ENCODE data around the gene KLK10. TPM values are rescaled to one million over a fixed set of nuclear protein-coding genes. Genes with fewer than 3 reads are reported as not detected.

The KLK10 gene
- total RNA-seq, 4 donors from 2014 or later = 1.6 TPM; not detected in 3

DNA sequence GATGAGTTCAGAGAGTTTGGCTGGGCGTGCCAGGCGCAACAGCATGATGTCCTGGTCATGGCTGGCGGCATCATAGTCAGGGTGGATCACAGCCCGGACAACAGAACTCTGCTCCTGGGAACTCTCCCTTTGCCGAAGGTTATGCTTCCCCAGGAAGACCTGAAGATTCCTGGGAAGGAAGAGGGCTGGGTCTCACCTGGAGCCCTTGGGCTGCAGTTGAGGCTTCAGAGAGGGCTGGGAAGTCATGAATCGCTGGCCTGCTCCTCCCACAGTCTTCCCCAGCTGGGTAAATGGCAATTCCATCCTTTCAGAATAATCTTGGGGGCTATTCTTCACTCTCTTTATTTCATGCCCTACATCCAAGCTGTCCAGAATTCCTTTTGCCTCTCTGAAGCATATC lies 56.1 kb downstream of the KLK10 start:
- DNase-seq (no peak), ATAC-seq (no peak)
- H3K9me3 ChIP-seq = no peaks in the 10 kb centered on the region
- H3K36me3 ChIP-seq = no peaks in the 10 kb centered on the region
- H3K27me3 ChIP-seq = peaks cover 0 to 1% (median 0%) of the 10 kb centered on the region in 3 donors
- TF ChIP-seq POLR2A (IDR thresholded peaks at IDR 0.05) = no peak
- TF ChIP-seq, protein P1, sequence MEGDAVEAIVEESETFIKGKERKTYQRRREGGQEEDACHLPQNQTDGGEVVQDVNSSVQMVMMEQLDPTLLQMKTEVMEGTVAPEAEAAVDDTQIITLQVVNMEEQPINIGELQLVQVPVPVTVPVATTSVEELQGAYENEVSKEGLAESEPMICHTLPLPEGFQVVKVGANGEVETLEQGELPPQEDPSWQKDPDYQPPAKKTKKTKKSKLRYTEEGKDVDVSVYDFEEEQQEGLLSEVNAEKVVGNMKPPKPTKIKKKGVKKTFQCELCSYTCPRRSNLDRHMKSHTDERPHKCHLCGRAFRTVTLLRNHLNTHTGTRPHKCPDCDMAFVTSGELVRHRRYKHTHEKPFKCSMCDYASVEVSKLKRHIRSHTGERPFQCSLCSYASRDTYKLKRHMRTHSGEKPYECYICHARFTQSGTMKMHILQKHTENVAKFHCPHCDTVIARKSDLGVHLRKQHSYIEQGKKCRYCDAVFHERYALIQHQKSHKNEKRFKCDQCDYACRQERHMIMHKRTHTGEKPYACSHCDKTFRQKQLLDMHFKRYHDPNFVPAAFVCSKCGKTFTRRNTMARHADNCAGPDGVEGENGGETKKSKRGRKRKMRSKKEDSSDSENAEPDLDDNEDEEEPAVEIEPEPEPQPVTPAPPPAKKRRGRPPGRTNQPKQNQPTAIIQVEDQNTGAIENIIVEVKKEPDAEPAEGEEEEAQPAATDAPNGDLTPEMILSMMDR (IDR thresholded peaks at IDR 0.05 in 4 of 5, conservative IDR thresholded peaks at IDR 0.05 in 1 of 5) = no peak
- no peak overlapping the region for H3K27ac ChIP-seq
- in situ Hi-C loops (cut with MboI; ENCODE audit: low sequenced_read_pairs in 4 of 4) (no loop called here), intact Hi-C loops (cut with DNase I; ENCODE audit: low total_unique reads) (no loop called here)
- no peak overlapping the region for H3K4me3 ChIP-seq
- no peaks in the 10 kb centered on the region for H3K4me1 ChIP-seq

Other genes with a start within 250 kb of the KLK10 start
- not detected for gene GPR32, start 249.2 kb downstream of the KLK10 start, total RNA-seq
- not detected for gene ACP4, start 229.3 kb downstream of the KLK10 start, total RNA-seq
- gene KLK1, start 195.9 kb downstream of the KLK10 start, total RNA-seq = under 1 TPM in 1 of 4 donors, not detected in 3; 0.41 TPM
- gene KLK15, start 186.1 kb downstream of the KLK10 start, total RNA-seq = not detected
- gene KLK3, start 164.8 kb downstream of the KLK10 start, total RNA-seq = not detected
- not detected for gene KLK2, start 146.3 kb downstream of the KLK10 start, total RNA-seq
- gene KLK4, start 108.3 kb downstream of the KLK10 start, total RNA-seq = not detected
- not detected for gene KLK5, start 66.7 kb downstream of the KLK10 start, total RNA-seq
- not detected for gene KLK6, start 50.1 kb downstream of the KLK10 start, total RNA-seq
- not detected for gene KLK7, start 35.8 kb downstream of the KLK10 start, total RNA-seq
- gene KLK8, start 18.1 kb downstream of the KLK10 start, total RNA-seq = not detected
- not detected for gene KLK11, start 6.9 kb upstream of the KLK10 start, total RNA-seq
- gene KLK12, start 15.3 kb upstream of the KLK10 start, total RNA-seq = not detected
- not detected for gene KLK13, start 45.4 kb upstream of the KLK10 start, total RNA-seq
- not detected for gene KLK14, start 63.2 kb upstream of the KLK10 start, total RNA-seq
- gene CTU1, start 88.7 kb upstream of the KLK10 start, total RNA-seq = 10 to 100 TPM in 2 of 4 donors, 1 to 10 TPM in 2; 5.8 to 11.9 (median 9.3) TPM
- 1 to 10 TPM in 2 of 4 donors, under 1 TPM in 1, not detected in 1; 0.72 to 1.4 (median 1.0) TPM for gene SIGLEC9, start 105.2 kb upstream of the KLK10 start, total RNA-seq
- gene SIGLEC7, start 122.6 kb upstream of the KLK10 start, total RNA-seq = under 1 TPM in 3 of 4 donors, not detected in 1; 0.13 to 0.97 (median 0.23) TPM
- 1 to 10 TPM in 2 of 4 donors, under 1 TPM in 1, not detected in 1; 0.71 to 2.3 (median 2.1) TPM for gene CD33, start 205.4 kb upstream of the KLK10 start, total RNA-seq
- gene SIGLECL1, start 231.4 kb upstream of the KLK10 start, total RNA-seq = not detected